GM18873 (cell line): ENCODE measurements around the gene RSPO3.
A peak's percentile ranks its signal among the peaks of the same experiment; 100 is the strongest.
"Not testable (repeated sequence)": the region's sequence is repeated elsewhere in the genome, so short reads cannot be mapped to it uniquely, and the experiment has no call there.

ENCODE experiments used
- ATAC-seq: cut with Tn5 transposase; IDR thresholded peaks from one replicate; pipeline ENCODE4 v1.9.1; 2021; ENCODE audit warnings: mild to moderate bottlenecking, moderate library complexity, moderate number of reproducible peaks; ENCODE audit not compliant: unreplicated experiment, low FRiP score

RSPO3 gene

DNA sequence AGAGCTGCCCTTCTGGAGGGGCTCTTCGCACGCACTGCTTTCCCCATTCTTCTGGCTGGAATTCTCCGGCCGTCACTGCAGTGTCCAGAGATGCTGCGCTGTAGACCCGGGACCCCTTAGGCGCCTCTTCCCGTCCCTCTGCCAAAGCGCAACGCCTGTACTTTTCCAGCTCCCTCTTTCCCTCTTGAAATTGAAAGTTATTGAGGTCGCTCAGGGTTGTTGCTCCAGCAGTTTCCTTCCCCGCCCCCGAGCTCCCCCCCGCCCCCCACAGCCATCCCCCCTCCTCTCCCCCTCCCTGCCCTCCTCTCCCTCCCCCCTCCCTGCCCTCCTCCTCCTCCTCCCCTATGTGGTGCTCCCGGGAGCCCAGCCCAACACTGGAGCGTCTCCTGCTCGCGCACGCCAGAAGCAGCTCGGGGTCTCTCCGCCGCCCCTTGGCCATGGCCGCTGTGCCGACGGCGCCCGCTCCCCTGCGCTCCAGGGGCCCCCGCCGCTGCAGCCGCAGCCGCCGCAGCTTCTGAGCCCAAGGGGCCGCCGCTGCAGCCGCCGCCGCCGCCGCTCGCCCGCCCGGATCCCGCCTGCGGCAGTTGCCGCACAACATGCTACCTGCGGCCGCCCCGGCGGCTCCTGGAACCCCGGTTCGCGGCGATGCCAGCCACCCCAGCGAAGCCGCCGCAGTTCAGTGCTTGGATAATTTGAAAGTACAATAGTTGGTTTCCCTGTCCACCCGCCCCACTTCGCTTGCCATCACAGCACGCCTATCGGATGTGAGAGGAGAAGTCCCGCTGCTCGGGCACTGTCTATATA is at the start of gene RSPO3:
Gene RSPO3 (plus strand): TSS at position 374 of the 804 bp plus-strand sequence. CDS start 522 bp downstream, outside the sequence.
- no peak for ATAC-seq

DNA sequence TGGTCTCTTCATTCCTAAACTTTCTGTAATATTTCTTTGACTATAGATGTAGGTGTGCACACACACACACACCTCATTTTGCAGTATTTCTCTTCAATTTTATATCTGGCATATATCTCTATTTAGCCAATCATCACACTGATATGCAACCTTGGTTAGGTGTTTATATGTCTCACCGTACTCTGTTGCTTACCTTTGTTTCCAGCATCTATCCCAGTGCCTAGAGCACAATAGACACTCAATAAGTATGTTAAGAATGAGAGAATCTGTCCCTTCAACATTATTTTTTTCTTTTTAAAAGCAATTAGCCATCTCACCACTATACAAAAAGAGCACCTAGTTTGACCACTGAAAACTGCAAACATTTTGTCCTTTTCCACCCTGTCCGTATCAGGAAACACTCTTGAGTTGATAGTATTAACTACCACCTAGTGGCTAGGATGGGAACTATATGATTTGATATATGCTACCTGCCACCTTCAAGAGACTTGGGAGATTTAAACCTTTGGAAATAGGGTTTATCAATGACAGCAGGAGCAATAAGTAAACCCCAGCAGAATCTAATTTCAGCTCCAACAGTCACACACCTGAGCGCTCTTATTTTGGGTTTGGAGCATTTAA is 48.7 kb upstream of the RSPO3 start:
- peak; percentile 44 for ATAC-seq

DNA sequence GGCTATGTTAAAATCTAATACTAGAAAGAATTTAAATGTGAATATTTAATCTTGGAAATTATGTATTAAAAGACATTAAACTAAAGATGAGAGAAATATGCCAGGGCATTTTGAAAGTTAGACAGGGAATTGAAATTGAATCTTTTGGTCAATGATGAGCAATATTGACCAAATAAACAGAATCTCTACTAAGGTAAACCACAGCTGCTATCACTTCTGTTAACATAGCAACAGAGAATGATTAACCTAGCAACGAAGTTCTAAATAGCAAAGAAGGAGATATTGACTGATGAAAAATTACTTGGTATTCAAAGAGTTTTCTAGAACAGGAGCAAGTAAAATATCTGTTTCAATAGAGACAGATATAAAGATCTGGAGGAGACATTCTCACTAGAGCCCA is 45.2 kb upstream of the RSPO3 start:
- ATAC-seq: no peak

DNA sequence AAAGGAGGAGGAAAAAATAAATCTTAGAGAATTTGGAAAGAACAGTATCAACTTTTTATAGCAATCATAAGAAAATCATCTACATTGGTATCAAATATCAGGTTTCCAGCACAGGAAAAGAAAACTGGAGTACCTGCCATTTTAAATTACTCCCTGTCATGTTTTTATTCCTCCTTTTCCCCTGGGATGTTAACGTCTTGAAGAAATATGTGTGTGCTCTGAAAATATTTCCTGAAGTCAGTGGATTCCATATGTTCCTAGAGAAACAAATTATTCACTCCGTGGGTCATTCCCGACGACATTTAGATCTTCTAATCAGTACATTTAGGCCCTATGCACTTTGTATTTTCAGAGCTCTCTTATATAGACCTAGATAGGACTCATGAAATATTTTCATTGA is 42.0 kb upstream of the RSPO3 start:
- ATAC-seq: no peak

DNA sequence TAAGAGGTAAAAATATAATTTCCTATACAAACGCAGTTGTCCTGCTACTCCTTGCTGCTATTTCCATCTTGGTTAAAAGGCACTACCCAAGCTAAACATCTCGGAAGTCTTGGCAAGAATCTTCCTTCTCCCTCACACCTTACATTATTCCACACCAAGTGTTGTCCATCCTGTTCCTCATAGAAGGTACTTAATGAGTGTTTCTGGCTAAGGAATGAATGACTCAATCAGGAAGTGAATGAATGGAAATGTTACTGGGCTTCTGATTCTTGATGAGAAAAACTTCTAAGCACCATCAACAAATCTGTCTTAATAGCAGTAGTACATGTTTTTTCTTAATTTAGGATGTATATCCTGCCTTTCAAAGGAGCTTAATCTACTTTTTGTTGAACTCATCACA is 40.6 kb upstream of the RSPO3 start:
- no peak for ATAC-seq

- ATAC-seq: no peak
These were observed 39.8 kb upstream of the RSPO3 start for GRCh38 chr6:127078669-127079068.

- ATAC-seq: no peak
These were observed 38.8 kb upstream of the RSPO3 start for GRCh38 chr6:127079681-127080080.

DNA sequence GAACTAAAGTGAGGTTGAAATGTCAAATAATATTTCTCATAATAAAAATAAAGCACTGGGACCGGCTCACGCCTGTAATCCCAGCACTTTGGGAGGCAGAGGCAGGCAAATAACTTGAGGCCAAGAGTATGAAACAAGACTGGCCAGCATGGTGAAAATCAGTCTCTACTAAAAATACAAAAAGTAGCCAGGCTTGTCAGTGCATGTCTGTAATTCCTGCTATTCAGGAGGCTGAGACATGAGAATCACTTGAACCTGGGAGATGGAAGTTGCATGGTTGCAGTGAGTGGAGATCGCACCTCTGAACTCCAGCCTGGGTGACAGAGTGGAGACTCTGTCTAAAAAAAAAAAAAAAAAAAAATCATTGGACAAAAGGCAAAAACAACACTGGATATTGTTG is 38.4 kb upstream of the RSPO3 start:
- no peak for ATAC-seq

DNA sequence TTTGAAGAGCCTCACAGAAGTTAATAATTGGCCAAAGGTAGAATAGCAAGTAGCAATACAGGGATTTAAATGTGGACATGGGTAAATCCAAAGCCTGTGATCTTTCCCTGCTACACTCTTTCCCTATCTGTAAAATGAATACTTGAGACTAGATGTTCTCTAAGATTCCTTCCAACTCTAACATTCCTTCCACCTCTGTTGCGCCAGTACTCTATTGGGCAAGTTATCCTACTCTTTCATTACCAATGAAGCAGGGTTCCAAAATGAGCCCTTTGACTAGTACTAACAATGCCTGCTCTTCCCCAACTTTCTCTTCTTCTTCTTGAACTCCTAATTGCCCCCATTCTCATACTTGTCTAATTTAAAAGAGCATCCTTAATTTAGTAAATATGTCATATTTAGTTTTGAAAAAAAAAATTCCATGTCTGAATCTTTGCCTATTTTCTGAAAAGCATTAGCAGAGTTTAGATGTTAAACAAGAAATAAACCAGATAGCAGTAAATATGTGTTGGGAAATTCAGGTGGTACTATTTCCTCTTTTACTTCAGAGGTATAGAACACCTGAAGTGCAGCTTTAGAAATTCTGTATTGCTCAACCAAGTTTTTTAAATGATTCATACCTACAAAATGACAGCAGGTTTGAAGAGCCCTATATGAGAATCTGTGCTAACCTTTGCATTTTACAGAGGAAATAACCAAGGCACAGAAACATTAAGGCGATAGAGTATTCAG is 35.1 kb upstream of the RSPO3 start:
- ATAC-seq: no peak

GRCh38 chr6:127083963-127084310 is 34.5 kb upstream of the RSPO3 start:
- ATAC-seq: no peak

GRCh38 chr6:127085181-127085580 is 33.3 kb upstream of the RSPO3 start:
- ATAC-seq: no peak

- ATAC-seq: no peak
These were observed 28.4 kb upstream of the RSPO3 start for GRCh38 chr6:127090051-127090450.

GRCh38 chr6:127092466-127092865 is 26.0 kb upstream of the RSPO3 start:
- ATAC-seq: no peak

- ATAC-seq: no peak
These were observed 23.7 kb upstream of the RSPO3 start for GRCh38 chr6:127094791-127095190.

- ATAC-seq: no peak
These were observed 22.3 kb upstream of the RSPO3 start for GRCh38 chr6:127096167-127096566.

DNA sequence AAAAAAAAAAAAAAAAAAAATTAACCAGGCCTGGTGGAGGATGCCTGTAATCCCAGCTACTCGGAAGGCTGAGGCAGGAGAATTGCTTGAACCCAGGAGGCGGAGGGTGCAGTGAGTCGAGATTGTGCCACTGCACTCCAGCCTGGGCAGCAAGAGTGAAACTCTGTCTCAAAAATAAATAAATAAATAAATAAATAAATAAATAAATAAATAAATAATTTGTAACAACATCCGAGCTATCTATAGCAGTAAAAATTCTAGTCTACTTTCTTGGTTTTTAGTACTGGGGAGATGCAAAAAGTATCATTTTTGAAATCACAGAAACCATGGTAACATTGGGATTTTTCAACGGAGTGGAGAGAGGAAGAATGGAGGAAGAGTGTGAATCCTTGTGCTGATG is 21.0 kb upstream of the RSPO3 start:
- not testable (repeated sequence) for ATAC-seq

DNA sequence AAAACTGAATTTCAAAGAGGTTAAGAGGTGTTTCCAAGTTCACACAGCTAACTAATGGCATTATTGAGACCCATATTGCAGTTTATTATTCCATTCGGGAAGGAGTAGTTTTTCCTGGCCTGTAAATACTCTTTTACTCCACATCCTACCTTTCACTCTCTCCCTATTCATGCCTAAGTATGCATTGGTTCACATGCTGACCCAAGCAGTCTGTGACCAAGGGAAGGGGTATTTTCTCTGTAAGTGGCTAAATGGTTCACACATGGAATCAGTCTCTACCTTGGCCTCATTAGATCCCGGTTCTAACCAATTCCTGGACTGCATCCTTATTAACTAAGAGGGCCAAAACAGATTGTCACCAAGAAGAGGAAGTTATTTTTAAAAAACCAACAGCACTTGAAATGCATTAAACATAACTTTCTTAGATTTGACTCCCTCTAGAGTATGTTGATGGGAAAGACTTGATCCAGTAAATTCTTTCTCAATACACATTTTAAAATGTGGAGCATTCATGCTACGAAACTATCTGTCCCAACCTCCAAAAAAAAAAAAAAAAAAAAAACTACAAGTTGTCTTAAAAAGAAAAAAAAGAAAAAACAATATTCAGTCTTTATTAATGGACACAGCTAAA is 17.8 kb upstream of the RSPO3 start:
- no peak for ATAC-seq

- no peak for ATAC-seq
These were observed 16.2 kb upstream of the RSPO3 start for GRCh38 chr6:127102299-127102698.

DNA sequence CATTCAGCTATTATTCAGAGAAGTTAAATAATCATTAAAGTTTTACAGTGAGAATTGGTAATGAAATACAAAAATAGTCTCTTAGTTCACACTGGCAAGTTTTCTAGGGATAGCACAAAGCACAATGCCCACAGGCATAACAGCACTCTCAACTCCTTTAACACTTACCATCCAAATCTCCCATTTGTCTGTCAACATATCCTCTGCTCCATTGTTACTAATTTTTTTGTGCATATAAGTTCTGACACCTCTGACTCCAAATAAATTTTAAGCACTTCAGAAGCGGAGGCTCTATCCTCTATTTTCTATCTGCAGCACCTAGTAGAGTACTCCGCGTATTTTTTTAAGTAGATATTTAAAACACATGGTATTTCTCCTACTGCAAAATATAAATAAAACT is 15.6 kb upstream of the RSPO3 start:
- no peak for ATAC-seq

DNA sequence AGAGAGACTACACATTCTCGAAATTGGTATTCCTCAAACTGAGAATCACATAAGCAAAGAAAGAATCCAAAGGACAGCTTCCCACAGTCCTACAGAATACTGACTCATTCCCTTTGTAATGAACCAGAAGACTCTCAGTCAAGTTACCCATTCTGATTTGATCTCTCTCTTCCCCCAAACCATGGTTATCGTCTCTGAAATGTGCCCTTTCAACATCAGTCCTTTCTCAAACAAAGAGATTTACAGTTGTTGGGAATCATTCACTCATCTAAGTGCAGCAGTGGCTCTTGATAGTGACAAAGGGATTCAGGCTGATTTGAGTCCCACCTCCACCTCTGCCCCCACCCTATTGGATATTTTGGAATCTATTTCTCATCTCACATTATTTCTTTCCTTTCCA is 15.0 kb upstream of the RSPO3 start:
- no peak for ATAC-seq

DNA sequence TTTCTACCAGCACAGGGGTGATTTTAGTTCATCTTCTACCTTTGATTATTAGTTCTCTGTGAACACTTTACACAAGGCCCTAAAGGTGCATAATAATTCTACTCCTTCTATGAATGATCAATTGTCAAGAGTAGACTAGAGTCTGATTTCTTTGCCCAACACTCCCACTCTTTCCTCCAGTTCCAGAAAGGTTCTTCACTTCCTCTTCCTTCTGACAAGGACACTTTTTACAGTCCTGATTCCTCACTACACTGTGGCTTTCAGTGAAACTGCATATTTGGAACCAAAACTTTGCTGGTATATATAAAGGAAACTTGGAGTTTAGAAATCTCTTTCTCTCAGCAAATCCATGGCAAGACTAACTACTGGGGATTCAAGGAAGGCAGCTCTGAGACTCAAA is 10.6 kb upstream of the RSPO3 start:
- ATAC-seq: no peak
